GM19099 (cell line): Measurements from ENCODE around the gene PLEKHM3.

Experiments
- POLR2A ChIP-seq: IDR thresholded peaks from 3 replicates; pipeline ENCODE4 v1.6.1; 2011; ENCODE audit warnings: low read depth; ENCODE audit not compliant: insufficient read length; ENCODE audit errors: extremely low read depth

PLEKHM3 gene

DNA sequence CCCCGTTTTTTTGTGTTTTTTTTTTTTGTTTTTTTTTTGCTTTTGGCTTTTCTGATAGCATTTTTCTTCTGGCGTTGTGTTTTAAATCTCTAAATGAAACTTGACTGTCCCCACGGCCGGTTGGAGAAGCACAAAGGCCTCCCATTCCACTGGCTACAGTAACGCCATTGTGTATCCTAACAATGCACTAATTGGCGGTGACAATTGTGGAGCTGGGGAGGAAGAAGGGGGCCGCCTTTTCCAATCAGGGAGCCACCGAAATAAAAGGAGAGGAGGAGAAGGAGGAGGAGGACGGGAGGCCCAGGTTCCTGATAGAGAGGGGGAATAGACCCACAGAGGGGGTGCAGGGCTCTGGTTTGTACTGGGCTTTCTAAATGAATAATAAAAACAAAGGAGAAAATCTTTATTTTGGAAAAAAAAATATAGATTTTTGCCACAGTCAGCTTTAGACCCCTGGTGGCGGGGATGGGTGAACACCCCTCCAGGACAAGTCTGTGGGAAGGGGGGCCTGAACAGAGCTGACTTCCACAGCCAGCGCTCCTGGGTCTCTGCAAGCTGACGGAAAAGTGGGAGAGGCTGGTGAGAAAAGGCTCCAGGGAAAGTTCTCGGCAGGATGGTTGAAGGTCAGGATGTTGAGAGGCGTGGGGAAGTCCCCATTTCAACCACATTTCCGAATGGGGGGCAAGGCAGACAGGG, 212.0 kb downstream of the PLEKHM3 start:
- TF ChIP-seq POLR2A = no peak

DNA sequence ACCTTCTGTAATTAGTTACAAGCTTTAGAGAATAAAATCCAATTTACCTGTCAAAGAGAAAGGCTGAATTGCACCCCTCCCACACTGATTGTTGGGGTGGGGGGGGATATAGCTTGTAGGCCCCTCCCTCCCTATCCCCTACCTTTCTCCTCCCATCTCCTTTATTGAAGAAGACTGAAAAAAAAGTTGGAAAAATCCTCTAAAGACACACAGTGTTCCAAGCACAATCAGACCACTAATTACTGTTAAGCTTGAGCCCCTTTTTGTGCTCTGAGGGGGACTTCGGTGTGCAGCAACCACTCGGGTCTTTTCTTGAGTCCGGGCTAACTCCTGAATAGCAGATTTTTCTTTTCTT, 212.6 kb downstream of the PLEKHM3 start:
- no peak for TF ChIP-seq POLR2A

DNA sequence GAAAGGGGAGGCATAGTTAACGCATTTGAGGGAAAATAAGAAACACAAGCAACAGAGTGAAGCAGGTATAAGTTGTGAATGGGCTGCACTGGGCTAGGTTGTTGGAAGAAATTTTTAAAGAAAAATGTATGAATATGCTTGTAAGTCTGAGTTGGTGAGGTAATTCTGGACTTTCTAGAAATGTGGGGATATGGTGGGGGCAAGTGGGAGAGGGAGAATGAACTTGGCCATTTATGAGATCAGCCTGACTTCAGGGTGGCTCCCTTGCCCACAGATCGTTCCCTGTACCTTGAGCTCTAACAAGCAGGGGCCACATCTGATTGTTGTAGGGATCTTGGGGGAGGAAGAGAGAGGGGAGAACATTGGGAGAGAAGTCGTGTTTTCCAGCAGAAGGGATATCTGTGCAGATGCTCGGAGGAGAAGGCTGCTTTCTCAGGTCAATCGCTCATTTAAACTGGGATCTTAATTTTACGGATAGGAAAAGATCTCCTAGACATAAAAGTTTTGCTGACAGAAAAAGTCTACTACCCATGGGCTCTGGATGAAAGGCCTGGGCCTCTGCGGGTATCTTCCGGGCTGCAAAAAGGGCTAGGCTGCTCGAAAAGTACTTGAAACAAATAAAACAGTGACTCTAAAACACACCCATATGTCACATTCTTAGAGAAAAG, 213.1 kb downstream of the PLEKHM3 start:
- TF ChIP-seq POLR2A = no peak

DNA sequence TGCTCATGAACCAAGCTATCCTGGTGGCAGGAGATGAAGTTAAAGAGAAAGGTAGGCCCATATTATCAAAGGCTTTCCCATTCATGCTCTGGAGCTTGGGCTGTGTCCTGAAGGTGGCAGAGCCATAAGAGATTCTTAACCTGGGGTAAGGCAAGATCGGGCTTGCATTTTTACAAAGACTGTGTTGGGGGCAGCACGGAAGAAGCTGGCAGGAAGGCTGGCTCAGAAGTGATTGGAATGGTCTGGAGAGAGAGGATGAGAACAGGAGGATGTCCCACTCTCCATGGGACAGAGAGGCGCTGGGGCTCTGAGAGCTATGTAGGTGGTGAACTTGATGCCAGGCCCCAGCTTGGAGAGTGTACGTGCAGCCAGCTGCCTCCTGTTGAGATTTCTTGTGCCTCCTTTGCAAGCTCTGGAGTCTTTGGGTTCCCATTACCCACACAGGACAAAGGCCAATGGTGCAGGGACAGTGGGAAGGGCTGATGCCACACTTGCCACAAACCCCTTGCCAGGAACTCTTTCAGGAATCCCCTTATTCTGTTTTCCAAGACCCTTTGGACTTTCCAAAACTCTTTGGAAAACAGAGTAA, 215.0 kb downstream of the PLEKHM3 start:
- TF ChIP-seq POLR2A = no peak

DNA sequence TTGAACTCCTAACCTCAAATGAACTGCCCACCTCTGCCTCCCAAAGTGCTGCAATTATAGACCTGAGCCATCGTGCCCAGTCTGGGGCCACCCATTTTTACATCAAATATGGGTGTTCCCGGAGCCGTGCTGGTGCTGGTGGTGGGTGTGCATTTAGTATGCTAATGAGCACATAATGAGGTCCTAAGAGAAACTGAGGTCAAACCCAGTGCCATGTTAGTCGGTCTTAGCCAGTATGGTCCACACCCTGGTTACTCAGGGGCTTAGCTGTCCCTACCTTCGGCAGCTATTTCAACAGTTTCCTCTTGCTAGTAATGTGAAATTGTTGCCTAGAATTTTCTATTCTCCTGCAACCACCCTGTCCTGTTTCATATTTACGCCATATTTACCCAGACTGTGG, 217.2 kb downstream of the PLEKHM3 start:
- TF ChIP-seq POLR2A = no peak

DNA sequence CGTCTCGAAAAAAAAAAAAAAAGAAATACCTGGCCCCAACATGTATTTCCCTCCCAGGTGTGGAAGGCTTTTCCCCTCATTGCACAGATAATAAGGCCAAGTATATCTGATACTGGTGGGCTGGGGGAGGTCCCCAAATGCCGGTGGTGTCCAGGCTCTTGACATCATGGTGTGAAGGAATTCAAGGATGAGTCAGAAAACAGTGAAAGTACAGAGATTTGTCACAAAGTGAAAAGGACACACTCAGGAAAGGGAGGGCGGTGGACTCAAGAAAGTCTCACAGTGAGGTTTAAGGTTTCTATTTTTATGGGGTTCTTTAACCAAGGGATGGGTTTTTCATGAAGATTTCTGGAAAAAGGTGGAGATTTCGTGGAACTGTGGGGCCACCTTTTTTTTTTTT, 217.8 kb downstream of the PLEKHM3 start:
- no peak for TF ChIP-seq POLR2A

DNA sequence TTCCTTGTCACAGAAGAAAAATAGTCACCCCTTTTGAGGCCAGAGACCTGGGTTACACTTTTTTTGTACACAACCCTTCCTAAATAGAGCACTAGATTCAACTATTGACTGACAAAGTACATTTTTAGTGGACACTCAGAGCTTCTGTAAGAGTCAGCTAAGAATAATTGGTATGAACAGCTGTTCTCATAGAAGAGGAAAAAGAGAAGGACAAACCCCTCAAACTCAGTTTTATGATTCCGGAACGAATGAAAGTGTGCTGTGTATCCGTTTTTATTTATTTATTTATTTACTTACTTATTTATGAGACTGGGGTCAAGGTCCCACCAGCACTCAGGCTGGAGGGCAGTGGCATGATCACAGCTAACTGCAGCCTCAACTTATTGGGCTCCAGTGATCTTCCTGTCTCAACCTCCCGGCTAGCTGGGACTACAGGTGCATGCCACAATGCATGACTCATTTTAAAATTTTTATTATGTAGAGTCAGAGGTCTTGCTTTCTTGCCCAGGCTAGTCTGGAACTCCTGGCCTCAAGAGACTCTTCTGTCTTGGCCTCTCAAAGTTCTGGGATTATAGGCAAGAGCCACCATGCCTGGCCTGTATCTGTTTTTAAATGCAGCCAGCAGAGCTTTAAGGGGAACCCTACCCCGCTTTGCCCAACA, 219.6 kb downstream of the PLEKHM3 start:
- TF ChIP-seq POLR2A = no peak

DNA sequence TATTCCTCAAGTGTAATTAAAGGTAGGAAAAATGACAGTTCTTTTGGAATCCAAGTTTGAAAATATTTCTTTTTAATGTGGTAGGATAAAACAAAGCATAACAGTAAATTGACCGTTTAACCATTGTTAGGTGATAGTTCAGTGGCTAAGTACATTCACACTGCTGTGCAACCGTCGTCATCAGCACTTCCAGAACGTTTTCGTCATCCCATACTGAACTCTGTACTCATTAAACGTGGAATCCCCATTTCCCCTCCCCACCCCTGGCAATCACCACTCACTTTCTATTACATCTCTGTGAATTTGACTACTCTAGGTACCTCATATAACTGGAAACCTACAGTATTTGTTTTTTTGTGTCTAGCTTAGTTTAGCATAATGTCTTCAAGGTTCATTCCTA, 222.7 kb downstream of the PLEKHM3 start:
- TF ChIP-seq POLR2A = no peak

DNA sequence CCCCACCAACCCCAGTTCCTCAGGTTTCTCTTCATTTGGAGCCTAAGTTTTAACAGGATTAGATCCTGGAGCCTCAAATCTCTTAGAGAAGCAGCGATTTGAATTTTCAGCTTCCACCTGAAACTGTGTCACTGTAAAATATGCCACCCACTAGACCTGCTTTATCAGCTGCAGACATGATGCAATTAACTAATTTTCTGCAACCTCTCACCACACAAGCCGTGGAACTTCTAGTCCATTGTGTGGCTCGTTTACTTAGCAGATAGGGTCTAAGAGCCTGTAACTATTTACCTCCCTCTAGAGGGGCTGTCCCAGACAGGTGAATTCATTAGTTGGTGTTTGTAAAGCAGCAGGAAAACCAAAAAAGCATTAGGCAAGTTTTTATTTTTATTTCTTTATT, 224.1 kb downstream of the PLEKHM3 start:
- no peak for TF ChIP-seq POLR2A

DNA sequence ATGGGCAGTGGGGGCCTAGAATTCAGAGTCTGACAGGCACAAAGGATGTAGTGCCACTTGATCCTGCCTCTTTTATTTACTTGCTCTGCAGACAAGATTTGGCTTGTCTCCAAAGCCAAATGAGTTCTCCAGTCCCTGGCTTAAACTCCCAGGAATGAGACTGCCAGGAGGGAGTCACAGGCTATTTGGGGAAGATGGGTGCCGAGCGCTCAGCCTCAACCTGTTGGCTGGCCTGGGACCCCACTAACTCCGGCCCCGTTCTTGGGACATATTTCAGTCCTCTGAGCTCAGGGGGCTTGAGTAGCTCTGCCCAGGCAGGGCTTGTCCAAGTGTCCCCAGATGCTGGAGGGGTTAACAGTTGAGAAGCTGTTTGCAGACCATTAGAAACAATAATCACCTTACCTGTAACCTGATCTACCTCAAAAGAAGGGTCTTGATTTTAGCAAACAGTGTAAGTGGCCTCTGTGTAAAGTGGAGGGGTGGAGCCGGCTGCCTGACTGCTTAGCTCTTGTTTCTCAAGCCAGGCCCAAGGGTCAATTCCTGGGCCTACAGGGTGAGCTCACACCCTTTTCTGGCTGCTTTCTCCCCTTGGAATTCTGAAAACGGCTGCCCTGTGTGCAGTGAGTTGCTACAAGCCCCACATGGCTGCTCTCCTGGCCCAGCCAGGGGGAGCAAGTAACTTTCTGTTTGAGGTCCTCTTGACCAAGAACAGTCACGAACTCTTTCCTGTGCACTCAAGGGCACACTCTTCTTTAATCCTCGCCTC, 228.6 kb downstream of the PLEKHM3 start:
- TF ChIP-seq POLR2A = no peak

DNA sequence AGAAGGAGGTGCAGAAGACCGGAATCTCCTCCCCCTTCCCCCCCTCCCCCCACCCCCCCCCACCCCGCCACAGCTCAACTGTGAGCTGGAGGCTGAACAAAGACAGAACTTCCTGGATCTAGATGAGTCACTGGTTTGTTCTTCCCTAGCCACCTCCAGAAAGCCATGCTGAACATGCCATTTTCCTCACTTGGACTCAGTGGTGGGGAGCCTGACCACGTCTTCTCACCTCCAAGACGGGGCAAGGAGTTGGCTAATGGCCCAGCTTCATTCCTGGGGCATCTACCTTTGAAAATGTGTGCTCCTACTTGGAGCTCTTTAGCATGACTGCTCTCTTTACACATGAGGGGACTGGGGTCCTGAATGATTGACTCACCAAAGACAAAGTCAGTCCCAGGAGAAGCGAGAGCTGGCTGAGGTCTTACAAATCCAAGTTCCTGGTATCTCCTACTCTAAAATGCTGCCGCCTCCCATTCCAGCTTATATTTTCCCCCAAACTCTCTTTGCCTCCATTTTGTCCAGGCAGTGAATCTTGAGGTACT, 233.0 kb downstream of the PLEKHM3 start:
- TF ChIP-seq POLR2A = no peak

DNA sequence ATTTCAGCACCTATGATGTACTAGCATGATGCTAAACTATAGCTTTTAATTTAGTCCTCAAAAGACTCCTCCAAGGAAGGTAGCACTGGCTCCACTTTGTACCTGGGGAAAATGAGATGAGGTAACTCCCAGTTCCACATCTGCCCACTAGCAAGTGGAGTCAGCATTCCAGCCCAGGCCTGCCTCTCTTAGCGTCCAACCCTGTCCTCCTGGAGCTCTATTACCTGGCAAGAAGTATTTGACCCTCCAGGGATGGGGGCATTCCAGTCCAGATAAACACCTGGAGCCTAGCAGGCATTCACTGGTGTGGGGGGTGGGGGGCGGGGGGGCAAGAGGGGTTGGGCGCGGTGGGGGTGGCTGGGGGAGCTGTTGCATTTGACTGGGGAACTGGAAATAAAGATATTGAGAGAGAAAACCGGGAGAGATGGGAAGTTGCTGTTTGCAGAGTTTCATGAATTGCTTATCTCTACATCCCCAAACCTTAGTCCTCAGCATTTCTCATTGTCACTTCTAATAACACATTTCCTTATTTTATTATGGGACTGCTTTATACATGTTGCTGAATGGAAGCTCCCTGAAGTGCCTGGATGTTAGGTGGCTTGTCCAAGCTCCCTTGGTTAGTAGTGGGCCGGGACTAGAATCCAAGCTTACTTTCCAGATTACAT, 233.6 kb downstream of the PLEKHM3 start:
- no peak for TF ChIP-seq POLR2A

DNA sequence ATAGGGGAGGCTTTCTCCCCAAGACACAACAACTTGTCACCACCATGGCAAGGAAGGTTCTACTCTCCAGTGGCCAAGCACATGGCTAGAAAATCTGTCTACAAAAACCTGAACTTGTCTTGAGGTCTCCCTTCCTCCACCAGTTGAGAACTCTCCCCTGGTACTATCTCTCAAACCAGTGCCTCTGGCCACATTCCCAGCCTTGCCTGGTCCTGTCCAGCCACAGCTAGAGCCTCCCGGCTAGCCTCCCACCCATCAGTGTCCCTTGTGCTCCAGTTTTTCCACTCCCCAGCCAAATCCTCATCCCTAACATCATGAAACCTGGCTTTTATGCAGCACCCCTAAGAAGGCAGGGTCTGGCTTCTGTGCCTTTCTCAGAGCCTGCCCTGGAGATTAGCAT, 234.4 kb downstream of the PLEKHM3 start:
- no peak for TF ChIP-seq POLR2A

DNA sequence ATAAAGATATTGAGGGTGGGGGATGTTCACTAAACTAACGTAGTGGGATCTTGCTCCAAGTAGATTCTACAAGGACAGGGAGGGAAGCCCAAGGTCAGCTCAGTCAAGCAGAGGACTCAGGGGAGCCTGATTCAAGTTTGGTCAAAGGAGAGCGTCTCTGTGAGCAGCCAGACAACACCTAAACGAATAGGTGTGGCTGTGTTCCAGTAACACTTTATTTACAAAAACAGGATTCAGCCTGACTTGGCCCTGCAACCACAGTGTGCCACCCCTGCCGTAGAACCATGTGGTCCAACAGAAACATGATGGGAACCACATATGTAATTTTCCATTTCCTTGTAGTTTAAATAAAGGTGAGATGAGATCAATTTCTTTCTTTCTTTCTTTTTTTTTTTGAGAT, 237.5 kb downstream of the PLEKHM3 start:
- no peak for TF ChIP-seq POLR2A

DNA sequence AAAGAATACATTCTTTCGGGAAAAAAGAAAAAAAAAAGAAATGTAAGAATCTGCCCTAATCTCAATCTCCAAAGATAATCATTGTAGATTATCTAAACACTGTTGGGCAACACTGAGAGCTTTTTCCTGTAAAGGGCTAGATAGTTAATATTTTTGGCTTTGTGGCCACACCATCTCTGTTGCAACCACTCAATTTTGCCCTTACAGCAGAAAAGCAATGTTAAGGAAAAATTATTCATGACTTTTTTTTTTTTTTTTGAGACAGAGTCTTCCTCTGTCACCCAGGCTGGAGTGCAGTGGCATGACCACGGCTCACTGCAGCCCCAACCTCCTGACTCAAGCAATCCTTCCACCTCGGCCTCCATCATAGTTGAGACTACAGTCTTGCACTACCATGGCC, 238.3 kb downstream of the PLEKHM3 start:
- no peak for TF ChIP-seq POLR2A

DNA sequence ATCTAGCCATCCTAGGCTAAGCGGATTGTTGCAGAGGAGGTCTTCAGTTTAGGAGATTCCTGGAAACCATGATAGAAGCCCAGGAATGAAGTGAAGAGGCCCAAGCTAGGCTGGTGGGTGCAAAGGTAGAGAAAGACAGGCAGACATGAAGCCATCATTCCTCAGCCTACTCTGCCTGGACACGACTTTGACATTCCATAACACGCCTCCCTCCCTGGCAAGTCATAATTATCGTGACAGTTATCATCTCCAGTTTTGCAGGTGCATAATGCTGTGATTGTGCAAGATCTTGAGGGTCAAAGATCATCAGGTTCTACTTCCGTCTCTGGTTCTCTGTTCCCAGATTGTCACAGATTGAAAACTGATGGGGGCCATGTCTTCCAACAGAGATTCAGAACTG, 240.4 kb downstream of the PLEKHM3 start:
- no peak for TF ChIP-seq POLR2A
